Aorta (tissue), 5 donors: ENCODE data around the gene CABCOCO1. TPM values are rescaled to one million over a fixed set of nuclear protein-coding genes. Genes with fewer than 3 reads are reported as not detected.

Source experiments
- ATAC-seq: fragments of 200-7000 bp; cut with Tn5 transposase; one replicate; pipeline ENCODE4 v1.9.1; 2022; ENCODE audit warnings: moderate library complexity; ENCODE audit not compliant: low FRiP score
- DNase-seq, 2 donors: peaks; one replicate each; pipeline ENCODE4 v3.0.0-alpha.2; 2020
- H3K27ac ChIP-seq, 2 donors: one replicate each; pipeline ENCODE4 v1.5.1; 2013; ENCODE audit warnings: low read length in 2 of 2, mild to moderate bottlenecking in 2 of 2, moderate library complexity in 2 of 2, control low read depth in 1 of 2, inconsistent platforms in 1 of 2, low read depth in 1 of 2
- H3K27me3 ChIP-seq, 2 donors: one replicate each; pipeline ENCODE4 v1.6.1; 2013; ENCODE audit warnings: control low read depth in 1 of 2, low read length in 1 of 2, mild to moderate bottlenecking in 1 of 2, moderate library complexity in 1 of 2; ENCODE audit not compliant: insufficient read depth in 2 of 2, control insufficient read depth in 1 of 2
- H3K36me3 ChIP-seq, 2 donors: one replicate each; pipeline ENCODE4 v1.6.1; 2013; ENCODE audit warnings: control low read depth in 1 of 2, low read length in 1 of 2, mild to moderate bottlenecking in 1 of 2; ENCODE audit not compliant: insufficient read depth in 2 of 2, control insufficient read depth in 1 of 2
- H3K4me1 ChIP-seq, 2 donors: one replicate each; pipeline ENCODE4 v1.6.1; 2013; ENCODE audit warnings: low read length in 2 of 2, control low read depth in 1 of 2, mild to moderate bottlenecking in 1 of 2, moderate library complexity in 1 of 2; ENCODE audit not compliant: insufficient read depth in 2 of 2, control insufficient read depth in 1 of 2
- H3K4me3 ChIP-seq, 2 donors: one replicate each; pipeline ENCODE4 v1.5.1; 2013; ENCODE audit warnings: low read length in 2 of 2, control low read depth in 1 of 2, mild to moderate bottlenecking in 1 of 2
- H3K9me3 ChIP-seq: one replicate; pipeline ENCODE4 v1.6.1; 2013; ENCODE audit warnings: mild to moderate bottlenecking, low read length; ENCODE audit not compliant: control insufficient read depth
- WGBS, 2 donors: extraction: QIAGEN DNeasy Blood & Tissue Kit; methylation state at CpG; one replicate each; pipeline ENCODE4 v1.1.7; 2013; 5-methylcytosine and 5-hydroxymethylcytosine counted together
- intact Hi-C, 2 donors: fragments of 100-400 bp; cut with DNase I; formaldehyde crosslinking; loops; one replicate each; pipeline versions ENCODE4 v1.14.2 to v1.15.0; 2022
- polyA plus RNA-seq, 2 donors: library from polyadenylated mRNA; stranded (reverse); fragments of 200-250 nt; gene quantifications; one replicate each; pipeline ENCODE4 v1.2.3, GENCODE V29; 2013
- total RNA-seq, 2 donors: library from RNA; stranded (reverse); fragmentation: NEBNext Ultra II Directional; extraction: Animal tissue kit (Norgen Biotek cat#: 25700); gene quantifications; one replicate each; pipeline ENCODE4 v1.2.1, GENCODE V29; 2021
- donor health status: healthy with polysubstance abuse.
- donor health status: Bipolar disorder and iron deficiency.
- donor health status: DM: no; HTN: no; CAD: no.
- donor health status: DM: no; HTN: no; CAD: no.
- donor health status: DM: yes; HTN: yes; CAD: no.

The CABCOCO1 gene
- total and polyA plus RNA-seq, 4 donors: 0.26 to 11.1 (median 2.4) TPM; not detected in 1

GRCh38 chr10:61626209-61626608, 36.5 kb upstream of the CABCOCO1 start:
- H3K4me3 ChIP-seq: no peak overlapping the region
- WGBS, 2 donors: 96 to 97% methylated on average over 2 of the region's 2 CpGs
- H3K27ac ChIP-seq: no peak overlapping the region
- H3K27me3 ChIP-seq: no peaks in the 10 kb centered on the region
- DNase-seq (no peak), ATAC-seq (no peak)
- H3K4me1 ChIP-seq: peaks cover 0 to 6% of the 10 kb centered on the region in 2 donors
- intact Hi-C loops: no loop called here
- H3K9me3 ChIP-seq: no peaks in the 10 kb centered on the region
- no peaks in the 10 kb centered on the region for H3K36me3 ChIP-seq

GRCh38 chr10:61627266-61627665, 35.5 kb upstream of the CABCOCO1 start:
- Histone ChIP-seq H3K4me3 (no peak overlapping the region), H3K27me3 (no peaks in the 10 kb centered on the region), H3K9me3 (no peaks in the 10 kb centered on the region), H3K4me1 (peaks cover 0 to 6% of the 10 kb centered on the region in 2 donors), H3K27ac (no peak overlapping the region), H3K36me3 (no peaks in the 10 kb centered on the region)
- ATAC-seq (no peak), DNase-seq (no peak)
- WGBS, 2 donors: 84 to 87% methylated on average over 5 of the region's 5 CpGs
- intact Hi-C loops: no loop called here

GRCh38 chr10:61628151-61628874, 34.4 kb upstream of the CABCOCO1 start:
- WGBS, 2 donors: 27% methylated on average over 3 of the region's 3 CpGs
- no peak for ATAC-seq
- Histone ChIP-seq H3K9me3 (no peaks in the 10 kb centered on the region), H3K4me1 (peaks cover 0 to 4% of the 10 kb centered on the region in 2 donors), H3K27ac (no peak overlapping the region), H3K36me3 (no peaks in the 10 kb centered on the region), H3K27me3 (no peaks in the 10 kb centered on the region), H3K4me3 (no peak overlapping the region)
- no peak for DNase-seq
- intact Hi-C loops: no loop called here

DNA sequence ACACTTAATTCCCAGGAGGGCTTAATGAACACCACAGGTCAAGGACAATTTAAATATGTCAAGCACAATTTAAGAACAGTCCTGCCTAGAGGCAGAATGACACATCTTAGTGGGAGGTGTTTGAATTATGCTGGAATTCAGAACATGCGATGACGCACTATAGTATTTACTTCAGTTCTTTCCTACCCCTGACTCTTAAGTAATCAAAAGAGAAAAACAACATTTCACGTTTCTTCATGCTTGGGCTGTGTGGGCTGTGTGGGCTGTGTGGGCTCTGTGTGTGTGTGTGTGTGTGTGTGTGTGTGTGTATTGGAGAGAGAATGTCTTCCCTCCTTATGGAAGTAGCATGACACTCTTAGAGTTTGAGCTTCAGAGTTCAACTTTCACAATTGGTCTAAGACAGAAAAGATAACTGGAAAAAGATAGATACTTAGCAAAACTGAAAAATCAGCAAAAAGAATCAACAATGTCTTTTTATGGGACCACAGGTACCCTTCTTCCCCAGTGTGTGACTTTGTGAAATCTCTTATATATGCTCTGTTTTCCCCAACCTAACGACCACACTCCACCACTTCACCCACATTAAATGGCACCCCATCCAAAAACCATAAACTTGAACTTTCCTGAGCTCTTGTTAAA, 33.7 kb upstream of the CABCOCO1 start:
- WGBS, 2 donors: 43 to 45% methylated on average over 4 of the region's 4 CpGs
- Histone ChIP-seq H3K27me3 (no peaks in the 10 kb centered on the region), H3K4me3 (no peak overlapping the region), H3K36me3 (no peaks in the 10 kb centered on the region), H3K9me3 (no peaks in the 10 kb centered on the region), H3K4me1 (peaks cover 0 to 4% of the 10 kb centered on the region in 2 donors), H3K27ac (no peak overlapping the region)
- ATAC-seq: no peak
- no peak for DNase-seq
- intact Hi-C loops: no loop called here

- no peak for ATAC-seq
- WGBS, 2 donors: 94 to 95% methylated on average over 4 of the region's 4 CpGs
- H3K4me3 ChIP-seq: no peak overlapping the region
- no peak overlapping the region for H3K27ac ChIP-seq
- H3K4me1 ChIP-seq: peaks cover 0 to 4% of the 10 kb centered on the region in 2 donors
- no peaks in the 10 kb centered on the region for H3K36me3 ChIP-seq
- no peaks in the 10 kb centered on the region for H3K27me3 ChIP-seq
- no peaks in the 10 kb centered on the region for H3K9me3 ChIP-seq
- intact Hi-C loops: no loop called here
- DNase-seq: no peak
Measured at GRCh38 chr10:61629576-61629975, 33.2 kb upstream of the CABCOCO1 start.

GRCh38 chr10:61632057-61632670, 30.6 kb upstream of the CABCOCO1 start:
- DNase-seq (no peak), ATAC-seq (no peak)
- Histone ChIP-seq H3K27ac (no peak overlapping the region), H3K4me1 (peaks cover 0 to 4% of the 10 kb centered on the region in 2 donors), H3K4me3 (no peak overlapping the region), H3K9me3 (no peaks in the 10 kb centered on the region), H3K27me3 (no peaks in the 10 kb centered on the region), H3K36me3 (no peaks in the 10 kb centered on the region)
- WGBS, 2 donors: 97 to 100% methylated on average over 4 of the region's 4 CpGs
- intact Hi-C loops: no loop called here

DNA sequence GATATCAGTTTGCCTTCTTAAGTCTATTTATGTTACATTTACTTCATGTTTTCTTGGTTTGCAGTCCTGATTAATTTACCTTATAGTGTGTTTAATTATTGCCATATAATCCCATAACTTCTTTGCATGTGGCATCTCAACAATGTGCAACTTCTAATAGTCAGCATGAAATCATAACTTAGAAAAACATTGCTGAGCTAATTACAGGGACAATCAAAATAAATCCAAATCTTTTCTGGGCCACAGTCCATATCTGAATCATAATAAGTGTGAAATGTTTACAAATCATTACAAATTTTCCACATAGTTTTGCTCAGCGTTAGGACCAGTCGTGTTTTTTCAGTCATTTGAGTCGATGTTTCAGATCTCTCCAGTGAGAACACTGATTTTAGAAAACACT, 29.1 kb upstream of the CABCOCO1 start:
- H3K36me3 ChIP-seq: no peaks in the 10 kb centered on the region
- intact Hi-C loops: no loop called here
- no peak for ATAC-seq
- peaks cover 0 to 3% of the 10 kb centered on the region in 2 donors for H3K4me1 ChIP-seq
- DNase-seq: no peak
- WGBS, 2 donors: 4 to 6% methylated on average over 3 of the region's 3 CpGs
- H3K27me3 ChIP-seq: no peaks in the 10 kb centered on the region
- no peak overlapping the region for H3K4me3 ChIP-seq
- H3K27ac ChIP-seq: no peak overlapping the region
- no peaks in the 10 kb centered on the region for H3K9me3 ChIP-seq

DNA sequence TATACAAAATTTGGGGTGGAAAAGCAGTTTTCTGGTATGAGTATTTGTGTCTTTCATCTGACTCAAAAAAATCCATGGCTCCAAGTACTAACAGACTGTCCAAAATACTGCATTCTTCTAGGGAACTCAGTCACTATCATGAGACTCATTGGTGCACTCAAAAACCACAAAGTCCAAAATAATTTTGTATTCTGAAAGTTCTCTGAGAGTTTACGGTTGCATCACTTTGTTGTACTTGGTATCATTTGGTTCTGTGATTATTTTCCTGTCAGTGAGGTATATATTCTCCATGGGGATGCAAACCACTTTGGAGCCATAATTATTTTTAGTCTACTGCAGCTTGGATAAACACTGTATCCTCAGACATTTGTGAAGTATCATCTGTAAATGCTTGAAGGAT, 28.0 kb upstream of the CABCOCO1 start:
- Histone ChIP-seq H3K27me3 (no peaks in the 10 kb centered on the region), H3K9me3 (no peaks in the 10 kb centered on the region), H3K4me3 (no peak overlapping the region), H3K36me3 (no peaks in the 10 kb centered on the region), H3K4me1 (no peaks in the 10 kb centered on the region), H3K27ac (no peak overlapping the region)
- WGBS, 2 donors: 43 to 61% methylated on average over 1 of the region's 1 CpG
- DNase-seq (no peak), ATAC-seq (peak; percentile 66)
- intact Hi-C loops: no loop called here

- Histone ChIP-seq H3K4me3 (no peak overlapping the region), H3K27ac (no peak overlapping the region), H3K27me3 (no peaks in the 10 kb centered on the region), H3K36me3 (no peaks in the 10 kb centered on the region), H3K9me3 (no peaks in the 10 kb centered on the region), H3K4me1 (no peaks in the 10 kb centered on the region)
- intact Hi-C loops: no loop called here
- no peak for ATAC-seq
- WGBS, 2 donors: 6 to 17% methylated on average over 2 of the region's 2 CpGs
- no peak for DNase-seq
Measured at GRCh38 chr10:61635471-61635870, 27.3 kb upstream of the CABCOCO1 start.
